HFFc6 (cell line): Measurements from ENCODE around the gene ZNF346. TPM values are rescaled to one million over a fixed set of nuclear protein-coding genes. Genes with fewer than 3 reads are reported as not detected.

Source experiments
- DNase-seq: peaks from one replicate; pipeline ENCODE4 v3.0.0-alpha.2; 2018
- H3K27ac Mint-ChIP-seq: 2 replicates; pipeline ENCODE4 v1.8.0; 2020; ENCODE audit warnings: mild to moderate bottlenecking, mixed read lengths
- H3K27me3 Mint-ChIP-seq: 2 replicates; pipeline ENCODE4 v1.8.0; 2021; ENCODE audit warnings: mild to moderate bottlenecking, moderate library complexity, mixed read lengths; ENCODE audit not compliant: insufficient read depth
- H3K36me3 Mint-ChIP-seq: 2 replicates; pipeline ENCODE4 v1.8.0; 2021; ENCODE audit warnings: low read depth, mixed read lengths
- H3K4me1 Mint-ChIP-seq: 2 replicates; pipeline ENCODE4 v1.8.0; 2020; ENCODE audit warnings: low read depth, mixed read lengths
- H3K4me3 Mint-ChIP-seq: 2 replicates; pipeline ENCODE4 v1.8.0; 2020; ENCODE audit warnings: mild to moderate bottlenecking, moderate library complexity, mixed read lengths
- H3K9me3 Mint-ChIP-seq: 2 replicates; pipeline ENCODE4 v1.8.0; 2020; ENCODE audit warnings: mild to moderate bottlenecking, mixed read lengths
- CTCF ChIP-seq: fragments of 200-600 bp; sonication (generic); IDR thresholded peaks from 2 replicates; pipeline ENCODE4 v1.5.0; 2021; ENCODE audit warnings: antibody characterized with exemption, mild to moderate bottlenecking
- total RNA-seq, 6 experiments: library from RNA; stranded (reverse); fragmentation: NEBNext Ultra II Directional; extraction: Animal tissue kit (Norgen Biotek cat#: 25700); gene quantifications; 2 replicates in 1 of 6; 3 replicates in 5 of 6; pipeline ENCODE4 v1.2.3, GENCODE V29; 2021

ZNF346 gene
- total RNA-seq, 6 experiments from 2014 or later = 11.2 to 15.1 (median 12.0) TPM

- Mint-ChIP-seq H3K4me1 (peaks cover 5% of the 10 kb centered on the region; the same call in 1 of the 2 replicates), H3K9me3 (no peaks in the 10 kb centered on the region), H3K4me3 (no peak overlapping the region), H3K36me3 (peaks cover 6% of the 10 kb centered on the region), H3K27ac (no peak overlapping the region), H3K27me3 (no peaks in the 10 kb centered on the region)
- TF ChIP-seq CTCF = no peak
- no peak for DNase-seq
Measured at GRCh38 chr5:177049285-177049684, 26.8 kb downstream of the ZNF346 start.

GRCh38 chr5:177064500-177065277 is 42.2 kb downstream of the ZNF346 start:
- TF ChIP-seq CTCF = no peak
- H3K9me3 Mint-ChIP-seq = no peaks in the 10 kb centered on the region
- no peak overlapping the region for H3K27ac Mint-ChIP-seq
- H3K4me1 Mint-ChIP-seq = peaks cover 25% of the 10 kb centered on the region
- peaks cover 22% of the 10 kb centered on the region for H3K36me3 Mint-ChIP-seq
- DNase-seq = no peak
- H3K4me3 Mint-ChIP-seq = no peak overlapping the region
- no peaks in the 10 kb centered on the region; the same call in 1 of the 2 replicates for H3K27me3 Mint-ChIP-seq

GRCh38 chr5:177065491-177065890 is 43.0 kb downstream of the ZNF346 start:
- no peak for DNase-seq
- Mint-ChIP-seq H3K9me3 (no peaks in the 10 kb centered on the region), H3K4me3 (no peak overlapping the region), H3K27ac (no peak overlapping the region), H3K27me3 (no peaks in the 10 kb centered on the region; the same call in 1 of the 2 replicates), H3K36me3 (peaks cover 19% of the 10 kb centered on the region; the same call in 1 of the 2 replicates), H3K4me1 (peaks cover 25% of the 10 kb centered on the region)
- no peak for TF ChIP-seq CTCF

- Mint-ChIP-seq H3K4me1 (peaks cover 33% of the 10 kb centered on the region), H3K9me3 (no peaks in the 10 kb centered on the region), H3K27ac (peak overlapping the region; percentile 78), H3K36me3 (peaks cover 19% of the 10 kb centered on the region; the same call in 1 of the 2 replicates), H3K4me3 (no peak overlapping the region; the same call in 1 of the 2 replicates), H3K27me3 (no peaks in the 10 kb centered on the region; the same call in 1 of the 2 replicates)
- DNase-seq = peak; percentile 39
- no peak for TF ChIP-seq CTCF
Measured at GRCh38 chr5:177066224-177066623, 43.7 kb downstream of the ZNF346 start.

- Mint-ChIP-seq H3K27me3 (no peaks in the 10 kb centered on the region; the same call in 1 of the 2 replicates), H3K4me3 (no peak overlapping the region), H3K9me3 (no peaks in the 10 kb centered on the region), H3K27ac (peak overlapping the region; percentile 68), H3K4me1 (peaks cover 44% of the 10 kb centered on the region), H3K36me3 (peaks cover 17% of the 10 kb centered on the region; the same call in 1 of the 2 replicates)
- DNase-seq = peak; percentile 58
- TF ChIP-seq CTCF = no peak
Measured at GRCh38 chr5:177067503-177067902, 45.0 kb downstream of the ZNF346 start.
